ENCODE data around the gene AKAP13. TPM values are rescaled to one million over a fixed set of nuclear protein-coding genes. Genes with fewer than 3 reads are reported as not detected.

The AKAP13 gene
- polyA plus RNA-seq, 3 donors: 47.9 to 99.7 (median 92.6) TPM

GRCh38 chr15:85763157-85763556 is 382.8 kb downstream of the AKAP13 start:
- no peaks in the 10 kb centered on the region for H3K27me3 ChIP-seq (ENCODE audit: control insufficient read depth in 2 of 2, insufficient read depth in 2 of 2, low read length in 2 of 2)
- intact Hi-C loops (cut with micrococcal nuclease): no loop called here
- H3K79me2 ChIP-seq (ENCODE audit: insufficient read depth, low read length): no peaks in the 10 kb centered on the region
- H3K27ac ChIP-seq (ENCODE audit: low read depth in 1 of 2, low read length in 2 of 2): no peak overlapping the region
- H3K9ac ChIP-seq (ENCODE audit: insufficient read depth, low read length, poor library complexity, severe bottlenecking): no peak overlapping the region
- H2AFZ ChIP-seq (ENCODE audit: insufficient read depth, low read depth, low read length, poor library complexity, severe bottlenecking): no peak overlapping the region
- no peak overlapping the region for H3K4me2 ChIP-seq (replicated peaks; ENCODE audit: extremely low read depth, low read length, poor library complexity, severe bottlenecking)
- no peak overlapping the region for H3K4me3 ChIP-seq (replicated peaks in 1 of 3; ENCODE audit: low read depth in 2 of 3, low read length in 3 of 3)
- no peak for TF ChIP-seq CTCF (IDR thresholded peaks at IDR 0.05)
- DNase-seq: no peak
- Mint-ChIP-seq H3K9me3 (peaks cover 0 to 5% (median 0%) of the 10 kb centered on the region in 7 donors), H3K4me3 (no peak overlapping the region), H3K27ac (no peak overlapping the region), H3K4me1 (no peaks in the 10 kb centered on the region), H3K36me3 (no peaks in the 10 kb centered on the region), H3K27me3 (ENCODE audit: low read depth in 3 of 3) (peaks cover 0 to 4% (median 0%) of the 10 kb centered on the region in 3 donors)
- no peaks in the 10 kb centered on the region for H3K4me1 ChIP-seq (ENCODE audit: control insufficient read depth in 1 of 2, insufficient read depth in 2 of 2, low read length in 2 of 2)
- H3K36me3 ChIP-seq (replicated peaks in 1 of 2; ENCODE audit: control insufficient read depth in 1 of 2, insufficient read depth in 2 of 2, low read length in 2 of 2): no peaks in the 10 kb centered on the region
- no peaks in the 10 kb centered on the region for H4K20me1 ChIP-seq (ENCODE audit: insufficient read depth, low read length)
- 97% methylated on average over 16 of the region's 16 CpGs for WGBS (ENCODE audit: insufficient coverage)
- peaks cover 0 to 2% of the 10 kb centered on the region in 2 donors for H3K9me3 ChIP-seq (replicated peaks in 1 of 2; ENCODE audit: control insufficient read depth in 1 of 2, insufficient read depth in 1 of 2, low read length in 2 of 2)

GRCh38 chr15:85763673-85764633 is 383.6 kb downstream of the AKAP13 start:
- no peak overlapping the region for H3K27ac Mint-ChIP-seq
- H3K36me3 Mint-ChIP-seq: no peaks in the 10 kb centered on the region
- H3K9me3 ChIP-seq (replicated peaks in 1 of 2; ENCODE audit: control insufficient read depth in 1 of 2, insufficient read depth in 1 of 2, low read length in 2 of 2): peaks cover 0 to 10% of the 10 kb centered on the region in 2 donors
- no peak for TF ChIP-seq CTCF (IDR thresholded peaks at IDR 0.05)
- no peak overlapping the region for H3K4me2 ChIP-seq (replicated peaks; ENCODE audit: extremely low read depth, low read length, poor library complexity, severe bottlenecking)
- H3K27me3 ChIP-seq (ENCODE audit: control insufficient read depth in 2 of 2, insufficient read depth in 2 of 2, low read length in 2 of 2): no peaks in the 10 kb centered on the region
- intact Hi-C loops (cut with micrococcal nuclease): no loop called here
- no peak overlapping the region for H3K4me3 Mint-ChIP-seq
- no peaks in the 10 kb centered on the region for H3K4me1 Mint-ChIP-seq
- H3K9ac ChIP-seq (ENCODE audit: insufficient read depth, low read length, poor library complexity, severe bottlenecking): no peak overlapping the region
- no peak overlapping the region for H3K4me3 ChIP-seq (replicated peaks in 1 of 3; ENCODE audit: low read depth in 2 of 3, low read length in 3 of 3)
- H2AFZ ChIP-seq (ENCODE audit: insufficient read depth, low read depth, low read length, poor library complexity, severe bottlenecking): no peak overlapping the region
- no peaks in the 10 kb centered on the region for H4K20me1 ChIP-seq (ENCODE audit: insufficient read depth, low read length)
- 93% methylated on average over 28 of the region's 28 CpGs for WGBS (ENCODE audit: insufficient coverage)
- no peaks in the 10 kb centered on the region for H3K79me2 ChIP-seq (ENCODE audit: insufficient read depth, low read length)
- peaks cover 0 to 11% (median 4%) of the 10 kb centered on the region in 7 donors for H3K9me3 Mint-ChIP-seq
- H3K27me3 Mint-ChIP-seq (ENCODE audit: low read depth in 3 of 3): peaks cover 0 to 2% (median 0%) of the 10 kb centered on the region in 3 donors
- no peaks in the 10 kb centered on the region for H3K36me3 ChIP-seq (replicated peaks in 1 of 2; ENCODE audit: control insufficient read depth in 1 of 2, insufficient read depth in 2 of 2, low read length in 2 of 2)
- no peak overlapping the region for H3K27ac ChIP-seq (ENCODE audit: low read depth in 1 of 2, low read length in 2 of 2)
- no peak for DNase-seq
- no peaks in the 10 kb centered on the region for H3K4me1 ChIP-seq (ENCODE audit: control insufficient read depth in 1 of 2, insufficient read depth in 2 of 2, low read length in 2 of 2)
